ENCODE results near the gene IFI27L2.

- TF ChIP-seq POLR2A (IDR thresholded peaks at IDR 0.05) (no peak), CTCF (IDR thresholded peaks at IDR 0.05) (peak; percentile 94 to 98 (median 97))
Measured at GRCh38 chr14:94136575-94137331, 7.3 kb upstream of the IFI27L2 start.

All from transverse colon (tissue), 3 donors.